Body of pancreas (tissue), 4 donors: Measurements from ENCODE around the gene ABCC8.

Experiments used
- POLR2A ChIP-seq, 3 donors: fragments of 450-650 bp; IDR thresholded peaks; one replicate each; pipeline ENCODE4 v1.6.1; 2016; ENCODE audit warnings: antibody characterized with exemption in 3 of 3, mild to moderate bottlenecking in 2 of 3
- TF ChIP-seq, protein P1 (sequence below), 7 experiments: fragments of 450-650 bp in 4 of 7; fragments of 200-600 bp in 3 of 7; sonication (generic) in 3 of 7; IDR thresholded peaks; one replicate each; pipeline ENCODE4 v1.5.1; 2016 to 2019; ENCODE audit warnings: antibody characterized with exemption in 7 of 7

DNA sequence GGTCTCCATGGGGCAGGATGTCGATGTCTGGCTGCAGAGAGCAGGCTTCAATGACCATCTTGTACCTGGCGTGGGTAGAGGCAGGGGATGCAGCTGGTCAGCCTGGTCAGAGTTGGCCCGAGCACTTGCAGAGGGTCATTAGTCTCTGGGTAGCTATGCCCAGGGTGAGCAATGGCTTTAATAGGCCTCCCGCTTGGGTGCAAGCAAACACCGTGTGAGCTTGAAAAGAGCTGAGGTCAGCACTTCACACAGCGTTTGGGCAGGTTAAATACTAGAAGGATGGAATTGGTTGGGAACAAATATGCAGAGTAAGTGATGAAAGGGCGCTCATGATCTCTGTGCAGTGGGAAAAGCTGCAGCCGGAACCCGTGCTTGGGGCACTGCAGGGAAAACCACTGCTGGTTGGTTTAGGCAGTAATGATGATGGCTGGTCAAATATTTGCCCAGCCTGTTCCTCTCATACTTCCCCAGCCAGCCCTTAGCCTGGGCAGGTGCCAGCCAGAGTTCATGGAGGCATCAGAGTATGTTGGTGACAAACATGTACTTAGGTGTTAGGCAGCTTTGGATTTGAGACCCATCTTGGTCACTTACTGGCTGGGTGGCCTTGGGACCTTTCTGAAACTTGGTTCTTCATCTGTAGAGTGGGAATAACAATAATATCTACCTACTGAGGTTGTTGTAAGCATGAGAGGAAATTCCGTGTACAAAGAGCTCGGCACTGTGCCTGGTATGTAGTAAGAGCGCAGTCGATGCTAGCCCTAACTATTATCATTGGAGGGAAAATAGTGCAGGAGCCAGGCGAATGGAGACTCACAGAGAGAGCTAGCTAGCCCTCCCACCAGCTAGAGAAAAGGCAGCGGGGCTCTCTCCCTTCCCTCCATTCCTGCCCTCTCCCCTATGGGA lies 63.0 kb downstream of the ABCC8 start:
- TF ChIP-seq POLR2A (IDR thresholded peaks at IDR 0.05): peak in 2 of 3 donors; percentile 24 to 48
- TF ChIP-seq, protein P1, sequence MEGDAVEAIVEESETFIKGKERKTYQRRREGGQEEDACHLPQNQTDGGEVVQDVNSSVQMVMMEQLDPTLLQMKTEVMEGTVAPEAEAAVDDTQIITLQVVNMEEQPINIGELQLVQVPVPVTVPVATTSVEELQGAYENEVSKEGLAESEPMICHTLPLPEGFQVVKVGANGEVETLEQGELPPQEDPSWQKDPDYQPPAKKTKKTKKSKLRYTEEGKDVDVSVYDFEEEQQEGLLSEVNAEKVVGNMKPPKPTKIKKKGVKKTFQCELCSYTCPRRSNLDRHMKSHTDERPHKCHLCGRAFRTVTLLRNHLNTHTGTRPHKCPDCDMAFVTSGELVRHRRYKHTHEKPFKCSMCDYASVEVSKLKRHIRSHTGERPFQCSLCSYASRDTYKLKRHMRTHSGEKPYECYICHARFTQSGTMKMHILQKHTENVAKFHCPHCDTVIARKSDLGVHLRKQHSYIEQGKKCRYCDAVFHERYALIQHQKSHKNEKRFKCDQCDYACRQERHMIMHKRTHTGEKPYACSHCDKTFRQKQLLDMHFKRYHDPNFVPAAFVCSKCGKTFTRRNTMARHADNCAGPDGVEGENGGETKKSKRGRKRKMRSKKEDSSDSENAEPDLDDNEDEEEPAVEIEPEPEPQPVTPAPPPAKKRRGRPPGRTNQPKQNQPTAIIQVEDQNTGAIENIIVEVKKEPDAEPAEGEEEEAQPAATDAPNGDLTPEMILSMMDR (IDR thresholded peaks at IDR 0.05): peak in 1 of 7 experiments; percentile 3
